ELR (cell line): ENCODE data around the gene ATF6.

Source experiments
- DNase-seq: peaks from one replicate; pipeline ENCODE4 v3.0.0-alpha.2; 2015; ENCODE audit warnings: low read depth

The ATF6 gene

GRCh38 chr1:161887730-161888287 is 121.7 kb downstream of the ATF6 start:
- DNase-seq = no peak

GRCh38 chr1:161890574-161890973 is 124.5 kb downstream of the ATF6 start:
- no peak for DNase-seq

- no peak for DNase-seq
These were observed 133.0 kb downstream of the ATF6 start for GRCh38 chr1:161899091-161899490.

- no peak for DNase-seq
These were observed 134.0 kb downstream of the ATF6 start for GRCh38 chr1:161900160-161900559.

GRCh38 chr1:161902182-161902581 is 136.1 kb downstream of the ATF6 start:
- no peak for DNase-seq

- peak; percentile 66 for DNase-seq
These were observed 139.3 kb downstream of the ATF6 start for GRCh38 chr1:161905269-161905884.

- no peak for DNase-seq
These were observed 141.1 kb downstream of the ATF6 start for GRCh38 chr1:161907265-161907664.

- DNase-seq = no peak
These were observed 142.1 kb downstream of the ATF6 start for GRCh38 chr1:161908264-161908663.

- DNase-seq = no peak
These were observed 144.5 kb downstream of the ATF6 start for GRCh38 chr1:161910604-161911003.

GRCh38 chr1:161913482-161914140 is 147.5 kb downstream of the ATF6 start:
- no peak for DNase-seq

- DNase-seq = no peak
These were observed 148.5 kb downstream of the ATF6 start for GRCh38 chr1:161914595-161914994.

- no peak for DNase-seq
These were observed 149.0 kb downstream of the ATF6 start for GRCh38 chr1:161915051-161915503.

GRCh38 chr1:161915978-161916377 is 149.9 kb downstream of the ATF6 start:
- DNase-seq = no peak

- DNase-seq = no peak
These were observed 153.1 kb downstream of the ATF6 start for GRCh38 chr1:161919229-161919628.

- no peak for DNase-seq
These were observed 155.4 kb downstream of the ATF6 start for GRCh38 chr1:161921491-161921890.

- DNase-seq = peak; percentile 60
These were observed 155.9 kb downstream of the ATF6 start for GRCh38 chr1:161921990-161922389.

- DNase-seq = peak; percentile 30
These were observed 161.9 kb downstream of the ATF6 start for GRCh38 chr1:161928056-161928455.

GRCh38 chr1:161929137-161929536 is 163.0 kb downstream of the ATF6 start:
- no peak for DNase-seq

GRCh38 chr1:161930064-161930463 is 163.9 kb downstream of the ATF6 start:
- DNase-seq = no peak

GRCh38 chr1:161932668-161933067 is 166.5 kb downstream of the ATF6 start:
- DNase-seq = no peak

GRCh38 chr1:161933592-161934588 is 167.8 kb downstream of the ATF6 start:
- DNase-seq = no peak

- no peak for DNase-seq
These were observed 169.1 kb downstream of the ATF6 start for GRCh38 chr1:161935264-161935663.
